Measurements from ENCODE around the gene UQCC5. TPM values are rescaled to one million over a fixed set of nuclear protein-coding genes. Genes with fewer than 3 reads are reported as not detected.

The UQCC5 gene
- total RNA-seq, 4 donors from 2014 or later: 1.7 to 7.7 (median 4.1) TPM

GRCh38 chr3:52515192-52515591 is 21.2 kb upstream of the UQCC5 start:
- Histone ChIP-seq H3K27ac (no peak overlapping the region), H3K36me3 (no peaks in the 10 kb centered on the region), H3K9me3 (no peaks in the 10 kb centered on the region), H3K27me3 (no peaks in the 10 kb centered on the region), H3K4me1 (no peaks in the 10 kb centered on the region), H3K4me3 (no peak overlapping the region)
- TF ChIP-seq CTCF (IDR thresholded peaks at IDR 0.05): no peak
- TF ChIP-seq POLR2A (IDR thresholded peaks at IDR 0.05): no peak
- no peak for DNase-seq

GRCh38 chr3:52516509-52517195 is 19.8 kb upstream of the UQCC5 start:
- H3K27me3 ChIP-seq: no peaks in the 10 kb centered on the region
- H3K36me3 ChIP-seq: no peaks in the 10 kb centered on the region
- no peak overlapping the region for H3K27ac ChIP-seq
- DNase-seq: no peak
- H3K4me3 ChIP-seq: no peak overlapping the region
- no peaks in the 10 kb centered on the region for H3K9me3 ChIP-seq
- TF ChIP-seq CTCF (IDR thresholded peaks at IDR 0.05) (no peak), POLR2A (IDR thresholded peaks at IDR 0.05) (no peak)
- H3K4me1 ChIP-seq: no peaks in the 10 kb centered on the region

- Histone ChIP-seq H3K4me1 (no peaks in the 10 kb centered on the region), H3K27me3 (no peaks in the 10 kb centered on the region), H3K4me3 (peak overlapping the region in 2 of 4 donors; percentile 42 to 47), H3K36me3 (no peaks in the 10 kb centered on the region), H3K27ac (no peak overlapping the region), H3K9me3 (no peaks in the 10 kb centered on the region)
- DNase-seq: no peak
- TF ChIP-seq POLR2A (IDR thresholded peaks at IDR 0.05): no peak
- TF ChIP-seq CTCF (IDR thresholded peaks at IDR 0.05): no peak
Measured at GRCh38 chr3:52517796-52518722, 18.3 kb upstream of the UQCC5 start.

- Histone ChIP-seq H3K36me3 (no peaks in the 10 kb centered on the region), H3K4me3 (peak overlapping the region in 2 of 4 donors; percentile 42 to 47)
Measured at GRCh38 chr3:52518723-52519444, 17.5 kb upstream of the UQCC5 start.

More at GRCh38 chr3:52518723-52519444, 17.5 kb upstream of the UQCC5 start:
- DNase-seq: peak in 2 of 3 donors; percentile 67 to 72
- no peak for TF ChIP-seq POLR2A (IDR thresholded peaks at IDR 0.05)
- TF ChIP-seq CTCF (IDR thresholded peaks at IDR 0.05): no peak
- Histone ChIP-seq H3K27ac (no peak overlapping the region), H3K9me3 (no peaks in the 10 kb centered on the region), H3K27me3 (no peaks in the 10 kb centered on the region), H3K4me1 (no peaks in the 10 kb centered on the region)

Measured in Peyer's patch (tissue), 4 donors.